ENCODE measurements around the gene LACC1.

LACC1 gene

DNA sequence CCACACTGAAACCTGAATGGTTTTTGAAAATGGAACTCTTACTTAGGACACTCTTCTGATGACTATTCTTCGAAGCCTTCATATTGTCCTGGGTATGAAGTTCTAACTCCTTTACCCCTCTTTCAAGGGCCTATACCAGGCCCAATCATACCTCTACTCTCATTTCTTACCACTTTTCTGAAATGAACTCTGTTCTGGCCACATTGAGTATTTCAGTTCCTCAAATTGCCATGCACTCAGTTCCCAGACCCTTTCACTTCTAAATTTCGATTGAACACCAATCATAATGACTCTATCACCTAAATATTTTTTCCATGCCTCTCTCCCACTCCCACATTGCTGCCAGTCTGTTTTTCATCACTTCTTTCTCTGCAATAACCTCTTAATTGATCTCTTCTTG, 53.7 kb downstream of the LACC1 start:
- H3K4me3 ChIP-seq (ENCODE audit: insufficient read depth, low read length, poor library complexity, severe bottlenecking) = no peak overlapping the region
- H3K79me2 ChIP-seq (ENCODE audit: insufficient read depth, low read length) = no peaks in the 10 kb centered on the region
- H3K4me2 ChIP-seq (ENCODE audit: low read depth, low read length, poor library complexity, severe bottlenecking) = no peak overlapping the region
- no peak overlapping the region for H2AFZ ChIP-seq (ENCODE audit: low read depth, low read length, severe bottlenecking)
- H3K9me2 ChIP-seq (replicated peaks; ENCODE audit: insufficient read depth, low read length) = no peaks in the 10 kb centered on the region
- no peaks in the 10 kb centered on the region for H3K36me3 ChIP-seq (ENCODE audit: low read length)
- H3K27ac ChIP-seq (ENCODE audit: low read depth, low read length) = no peak overlapping the region
- no peaks in the 10 kb centered on the region for H3F3A ChIP-seq (ENCODE audit: insufficient read depth)
- no peak overlapping the region for H3K9ac ChIP-seq (ENCODE audit: low read length)
- H4K20me1 ChIP-seq (ENCODE audit: low read depth, low read length) = no peaks in the 10 kb centered on the region
- H3K27me3 ChIP-seq (ENCODE audit: low read length) = no peaks in the 10 kb centered on the region
- TF ChIP-seq, protein P1, sequence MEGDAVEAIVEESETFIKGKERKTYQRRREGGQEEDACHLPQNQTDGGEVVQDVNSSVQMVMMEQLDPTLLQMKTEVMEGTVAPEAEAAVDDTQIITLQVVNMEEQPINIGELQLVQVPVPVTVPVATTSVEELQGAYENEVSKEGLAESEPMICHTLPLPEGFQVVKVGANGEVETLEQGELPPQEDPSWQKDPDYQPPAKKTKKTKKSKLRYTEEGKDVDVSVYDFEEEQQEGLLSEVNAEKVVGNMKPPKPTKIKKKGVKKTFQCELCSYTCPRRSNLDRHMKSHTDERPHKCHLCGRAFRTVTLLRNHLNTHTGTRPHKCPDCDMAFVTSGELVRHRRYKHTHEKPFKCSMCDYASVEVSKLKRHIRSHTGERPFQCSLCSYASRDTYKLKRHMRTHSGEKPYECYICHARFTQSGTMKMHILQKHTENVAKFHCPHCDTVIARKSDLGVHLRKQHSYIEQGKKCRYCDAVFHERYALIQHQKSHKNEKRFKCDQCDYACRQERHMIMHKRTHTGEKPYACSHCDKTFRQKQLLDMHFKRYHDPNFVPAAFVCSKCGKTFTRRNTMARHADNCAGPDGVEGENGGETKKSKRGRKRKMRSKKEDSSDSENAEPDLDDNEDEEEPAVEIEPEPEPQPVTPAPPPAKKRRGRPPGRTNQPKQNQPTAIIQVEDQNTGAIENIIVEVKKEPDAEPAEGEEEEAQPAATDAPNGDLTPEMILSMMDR (IDR thresholded peaks at IDR 0.05; ENCODE audit: insufficient read depth, low read length, poor library complexity, severe bottlenecking) = no peak
- no peak for TF ChIP-seq EZH2phosphoT487 (conservative IDR thresholded peaks at IDR 0.05; ENCODE audit: low read length)
- no peaks in the 10 kb centered on the region for H3K9me3 ChIP-seq (ENCODE audit: insufficient read depth, low read length)

DNA sequence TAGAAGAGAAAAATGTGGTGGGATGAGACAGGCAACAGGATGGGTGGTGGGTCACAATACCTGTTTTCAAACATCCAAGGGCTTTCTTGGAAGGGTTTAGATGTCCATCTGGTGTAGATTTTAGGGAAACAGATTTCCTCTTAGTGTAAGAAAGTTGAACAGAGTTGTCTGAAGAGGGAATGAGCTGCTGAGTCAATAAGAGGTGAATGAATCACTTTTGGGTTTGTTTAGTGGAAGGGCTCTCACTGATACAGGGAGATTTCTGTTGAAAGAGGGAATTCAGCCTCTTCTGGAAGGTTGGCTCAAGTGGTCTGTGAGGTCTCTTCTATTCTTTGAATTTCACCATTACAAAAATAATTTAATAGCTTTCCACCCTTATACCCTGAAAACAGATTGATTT, 54.6 kb downstream of the LACC1 start:
- no peaks in the 10 kb centered on the region for H3K27me3 ChIP-seq (ENCODE audit: low read length)
- TF ChIP-seq, protein P1 (IDR thresholded peaks at IDR 0.05; ENCODE audit: insufficient read depth, low read length, poor library complexity, severe bottlenecking) = no peak
- TF ChIP-seq EZH2phosphoT487 (conservative IDR thresholded peaks at IDR 0.05; ENCODE audit: low read length) = no peak
- no peaks in the 10 kb centered on the region for H3K36me3 ChIP-seq (ENCODE audit: low read length)
- no peaks in the 10 kb centered on the region for H3K9me2 ChIP-seq (replicated peaks; ENCODE audit: insufficient read depth, low read length)
- H3F3A ChIP-seq (ENCODE audit: insufficient read depth) = no peaks in the 10 kb centered on the region
- no peak overlapping the region for H3K27ac ChIP-seq (ENCODE audit: low read depth, low read length)
- no peak overlapping the region for H3K4me2 ChIP-seq (ENCODE audit: low read depth, low read length, poor library complexity, severe bottlenecking)
- H3K9ac ChIP-seq (ENCODE audit: low read length) = no peak overlapping the region
- no peaks in the 10 kb centered on the region for H3K79me2 ChIP-seq (ENCODE audit: insufficient read depth, low read length)
- no peak overlapping the region for H2AFZ ChIP-seq (ENCODE audit: low read depth, low read length, severe bottlenecking)
- no peaks in the 10 kb centered on the region for H3K9me3 ChIP-seq (ENCODE audit: insufficient read depth, low read length)
- no peak overlapping the region for H3K4me3 ChIP-seq (ENCODE audit: insufficient read depth, low read length, poor library complexity, severe bottlenecking)
- H4K20me1 ChIP-seq (ENCODE audit: low read depth, low read length) = no peaks in the 10 kb centered on the region

DNA sequence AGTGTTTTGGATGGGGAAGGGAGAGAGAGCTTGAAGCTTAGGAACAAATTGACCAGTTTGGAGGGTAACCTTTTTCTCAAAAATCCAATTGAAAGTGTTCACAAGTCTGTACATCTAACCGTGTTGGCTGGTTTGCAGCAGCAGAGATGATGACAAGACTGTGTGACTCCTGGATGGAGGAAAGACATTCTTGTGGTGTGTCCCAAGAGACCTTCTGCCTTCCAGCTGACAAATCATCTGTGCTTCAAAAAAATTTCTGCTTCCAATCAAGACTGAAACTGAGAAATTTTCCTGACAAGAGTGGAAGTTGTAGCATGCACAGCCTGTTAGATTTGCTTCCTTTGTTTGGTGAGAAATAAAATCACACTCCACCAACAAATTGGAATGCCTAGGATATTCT, 56.2 kb downstream of the LACC1 start:
- H3K9me3 ChIP-seq (ENCODE audit: insufficient read depth, low read length) = no peaks in the 10 kb centered on the region
- H3K36me3 ChIP-seq (ENCODE audit: low read length) = no peaks in the 10 kb centered on the region
- H3K9me2 ChIP-seq (replicated peaks; ENCODE audit: insufficient read depth, low read length) = no peaks in the 10 kb centered on the region
- no peak for TF ChIP-seq EZH2phosphoT487 (conservative IDR thresholded peaks at IDR 0.05; ENCODE audit: low read length)
- TF ChIP-seq, protein P1 (IDR thresholded peaks at IDR 0.05; ENCODE audit: insufficient read depth, low read length, poor library complexity, severe bottlenecking) = no peak
- no peak overlapping the region for H2AFZ ChIP-seq (ENCODE audit: low read depth, low read length, severe bottlenecking)
- H3K4me2 ChIP-seq (ENCODE audit: low read depth, low read length, poor library complexity, severe bottlenecking) = no peak overlapping the region
- H3K79me2 ChIP-seq (ENCODE audit: insufficient read depth, low read length) = no peaks in the 10 kb centered on the region
- H4K20me1 ChIP-seq (ENCODE audit: low read depth, low read length) = no peaks in the 10 kb centered on the region
- no peaks in the 10 kb centered on the region for H3F3A ChIP-seq (ENCODE audit: insufficient read depth)
- no peaks in the 10 kb centered on the region for H3K27me3 ChIP-seq (ENCODE audit: low read length)
- H3K9ac ChIP-seq (ENCODE audit: low read length) = no peak overlapping the region
- H3K27ac ChIP-seq (ENCODE audit: low read depth, low read length) = no peak overlapping the region
- no peak overlapping the region for H3K4me3 ChIP-seq (ENCODE audit: insufficient read depth, low read length, poor library complexity, severe bottlenecking)
